Islet precursor cell (in vitro differentiated cells): ENCODE measurements around the gene LRRC4C.
"Not testable (repeated sequence)": the region's sequence is repeated elsewhere in the genome, so short reads cannot be mapped to it uniquely, and the experiment has no call there.

Experiments used
- DNase-seq: peaks from one replicate; pipeline ENCODE4 v3.0.0-alpha.2; 2018

Gene LRRC4C

DNA sequence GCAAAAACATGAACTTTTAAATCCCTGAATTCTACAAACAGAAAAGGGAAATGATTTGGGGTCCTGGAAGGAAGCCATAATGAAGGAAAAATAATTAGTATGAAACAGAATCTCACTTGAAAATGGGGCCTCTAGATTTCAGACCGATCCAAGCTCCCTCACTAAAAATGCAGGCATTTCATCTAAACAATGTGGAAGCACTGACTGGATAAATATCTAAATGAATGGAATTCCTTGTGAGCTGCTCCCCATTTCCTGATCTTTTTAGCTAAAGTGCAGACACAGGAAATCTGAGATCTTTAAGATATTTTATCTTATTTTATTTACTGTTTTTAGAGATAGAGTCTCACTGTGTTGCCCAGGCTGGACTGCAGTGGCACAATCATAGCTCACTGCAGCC, 1255.8 kb downstream of the LRRC4C start:
- no peak for DNase-seq

DNA sequence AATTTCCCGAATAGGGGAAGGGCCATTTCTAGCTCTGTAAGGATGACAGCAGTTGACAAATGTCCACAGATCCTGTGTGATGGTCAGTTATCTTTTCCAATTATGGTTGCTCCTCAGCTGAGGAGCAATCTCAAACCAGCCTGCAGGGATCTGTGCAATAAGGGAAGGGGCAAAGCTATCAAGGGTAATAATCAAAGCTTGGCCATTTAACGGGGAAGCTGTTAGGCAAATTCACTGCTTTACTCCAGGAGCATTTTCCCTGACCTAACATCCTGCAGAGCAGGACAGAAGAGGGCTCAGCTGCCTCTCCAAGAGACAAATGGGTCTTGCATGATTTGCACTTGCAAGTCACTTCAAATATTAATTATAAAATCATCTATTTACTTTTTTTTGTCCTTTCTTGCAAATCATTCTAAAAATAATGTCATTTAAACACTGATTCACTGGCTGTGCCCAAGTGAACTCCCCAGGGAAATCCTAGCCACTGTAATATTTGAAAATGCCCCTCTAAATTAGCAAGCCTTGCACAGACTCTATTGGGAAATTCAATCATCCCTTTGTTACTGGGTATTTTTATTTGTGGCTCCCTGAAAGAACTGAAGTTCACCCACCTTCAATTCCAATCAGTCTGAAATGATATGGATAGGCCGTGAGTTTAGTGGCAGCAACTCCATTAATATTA, 1256.7 kb downstream of the LRRC4C start:
- no peak for DNase-seq

DNA sequence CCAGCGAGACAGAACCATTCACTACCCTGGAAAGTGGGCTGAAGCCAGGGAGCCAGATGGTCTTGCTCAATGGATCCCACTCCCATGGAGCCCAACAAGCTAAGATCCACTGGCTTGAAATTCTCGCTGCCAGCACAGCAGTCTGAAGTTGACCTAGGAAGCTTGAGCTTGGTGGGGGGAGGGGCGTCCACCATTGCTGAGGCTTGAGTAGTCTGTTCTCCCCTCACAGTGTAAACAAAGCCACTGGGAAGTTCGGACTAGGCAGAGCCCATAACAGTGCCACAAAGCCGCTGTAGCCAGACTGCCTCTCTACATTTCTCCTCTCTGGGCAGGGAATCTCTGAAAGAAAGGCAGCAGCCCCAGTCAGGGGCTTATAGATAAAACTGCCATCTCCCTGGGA, 1266.9 kb downstream of the LRRC4C start:
- not testable (repeated sequence) for DNase-seq

DNA sequence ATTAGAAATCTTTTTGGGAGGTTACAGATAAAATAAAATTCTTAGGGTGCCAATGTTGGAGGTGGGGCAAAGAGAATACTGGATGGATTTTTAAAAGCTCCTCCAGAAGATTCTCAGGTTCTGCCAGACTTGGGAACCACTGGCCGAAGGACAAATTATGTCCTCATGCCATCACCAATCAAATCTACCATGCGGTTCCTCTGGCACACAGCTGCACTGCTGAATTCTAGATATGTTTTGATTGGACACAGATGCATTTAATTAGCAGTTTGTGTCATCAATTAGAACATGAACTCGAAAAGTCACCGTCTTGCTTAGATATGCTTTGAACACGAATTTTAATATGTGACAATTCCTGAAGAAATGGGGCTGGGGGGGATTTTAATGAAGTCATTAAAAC, 1269.2 kb downstream of the LRRC4C start:
- DNase-seq = no peak

GRCh38 chr11:40188848-40189247, 1270.6 kb downstream of the LRRC4C start:
- no peak for DNase-seq

GRCh38 chr11:40187295-40187694, 1272.2 kb downstream of the LRRC4C start:
- DNase-seq = no peak

DNA sequence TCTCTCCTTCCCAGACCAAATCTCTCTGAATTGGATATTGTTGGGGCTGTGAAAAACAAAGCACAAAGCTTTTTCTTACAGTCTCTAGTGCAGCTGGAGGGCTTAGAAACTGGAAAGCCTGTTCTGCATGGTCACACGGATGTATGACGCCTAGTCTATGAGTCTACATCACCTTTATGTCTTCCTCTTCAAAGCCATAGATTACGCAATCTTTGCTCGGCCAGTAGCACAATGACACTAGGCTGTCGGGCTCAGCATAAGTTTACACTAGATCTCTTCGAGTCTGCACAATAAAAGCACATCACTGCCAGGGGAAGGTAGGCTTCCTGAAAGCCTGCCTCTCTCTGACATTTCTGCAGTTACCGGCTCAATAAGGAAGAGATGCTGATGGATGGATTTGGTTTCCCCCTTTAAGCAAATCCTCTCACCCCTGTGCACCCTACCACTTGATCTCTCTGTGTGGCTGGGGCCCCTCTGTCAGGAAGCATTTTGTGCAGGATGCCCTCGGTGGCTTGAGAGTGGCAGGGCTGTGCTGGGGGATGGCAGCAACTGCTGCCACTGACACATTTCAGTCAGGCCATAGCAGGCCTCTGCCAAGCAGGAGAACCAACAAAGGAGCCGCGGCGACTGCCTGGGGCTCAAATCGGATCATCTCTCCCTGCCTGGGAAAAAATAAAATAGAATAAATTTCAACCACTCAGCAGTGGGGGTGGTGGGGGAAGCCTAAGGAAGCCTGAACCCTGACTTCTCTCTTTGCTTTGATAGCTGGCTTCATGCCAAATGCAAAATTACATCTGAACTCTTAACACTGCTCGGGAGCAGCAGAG, 1272.8 kb downstream of the LRRC4C start:
- no peak for DNase-seq

DNA sequence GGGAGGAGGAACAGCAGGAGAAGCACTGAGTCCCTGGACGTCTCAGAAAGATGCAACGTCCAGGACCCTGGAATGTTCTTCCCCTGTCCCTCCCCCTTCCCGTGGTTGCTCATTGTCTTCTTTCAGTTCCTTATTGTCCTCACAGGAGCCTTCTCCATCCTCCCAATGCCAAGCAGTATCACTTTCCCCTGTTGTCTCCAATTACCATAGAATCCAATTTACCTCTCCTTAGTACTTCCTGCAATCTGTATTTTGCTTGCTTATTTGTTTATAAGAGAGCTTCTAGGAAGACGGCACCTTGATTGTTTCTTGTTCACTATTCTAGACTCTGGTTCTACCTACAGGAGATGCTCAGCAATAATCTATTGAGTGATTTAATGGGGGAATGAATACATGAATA, 1273.7 kb downstream of the LRRC4C start:
- DNase-seq = no peak

- DNase-seq = no peak
Observed at GRCh38 chr11:40183073-40184064, 1276.1 kb downstream of the LRRC4C start.

DNA sequence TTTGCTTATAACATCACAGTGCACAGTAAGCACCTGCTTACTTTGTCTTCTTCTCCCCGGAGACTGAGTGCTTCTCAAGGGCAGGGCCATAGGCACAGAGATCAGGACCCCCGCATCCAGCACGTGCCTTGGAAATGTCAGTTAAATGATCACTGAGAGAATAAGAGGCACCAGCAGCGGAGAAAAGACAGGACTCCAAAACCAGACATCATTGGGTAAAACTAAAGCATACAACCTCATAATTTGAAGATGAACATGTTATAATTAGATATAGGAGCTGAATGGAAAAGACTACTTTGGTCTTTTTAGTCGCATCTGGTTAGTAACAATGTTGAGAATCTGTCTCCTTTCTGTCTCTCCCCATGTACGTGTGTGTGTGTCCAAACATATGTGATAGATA, 1279.9 kb downstream of the LRRC4C start:
- no peak for DNase-seq

DNA sequence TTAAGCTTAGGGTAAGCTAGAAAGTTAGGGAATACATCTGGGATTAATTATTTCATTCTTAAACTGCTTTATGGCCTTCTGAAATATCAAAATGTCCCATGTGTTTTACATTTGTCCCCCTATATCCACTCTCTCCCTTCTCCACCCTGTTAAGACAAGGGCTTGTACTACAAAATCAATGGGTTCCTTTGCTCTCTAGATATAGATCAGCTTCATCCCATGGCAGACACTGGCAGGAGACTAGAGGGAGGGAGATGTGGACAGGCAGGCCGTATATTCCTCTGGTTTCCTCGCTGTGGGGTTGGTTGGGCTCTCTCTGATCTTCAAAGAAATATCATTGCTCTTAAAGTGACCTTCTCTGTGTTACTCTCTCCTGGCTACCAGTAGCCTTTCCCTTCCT, 1281.0 kb downstream of the LRRC4C start:
- DNase-seq = no peak

GRCh38 chr11:40175980-40176379, 1283.5 kb downstream of the LRRC4C start:
- DNase-seq = no peak

DNA sequence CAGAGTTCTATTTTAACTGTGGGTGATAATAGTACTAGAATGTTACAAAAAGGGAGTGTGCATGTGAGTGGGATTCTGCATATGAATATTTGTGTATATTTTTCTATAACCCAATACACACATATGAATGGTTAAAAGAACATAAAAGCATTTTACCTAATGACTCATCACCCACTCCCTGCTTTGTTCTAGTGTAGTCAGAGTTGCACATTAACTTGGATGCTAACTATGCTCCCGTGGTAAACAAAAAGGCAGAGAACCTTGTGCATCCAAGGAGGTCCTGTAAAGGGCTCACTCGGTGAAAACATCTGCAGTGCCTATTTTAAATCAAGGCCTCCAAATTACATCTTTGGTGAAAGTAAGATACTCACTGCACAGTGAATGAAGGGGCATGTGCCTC, 1289.4 kb downstream of the LRRC4C start:
- DNase-seq = no peak

DNA sequence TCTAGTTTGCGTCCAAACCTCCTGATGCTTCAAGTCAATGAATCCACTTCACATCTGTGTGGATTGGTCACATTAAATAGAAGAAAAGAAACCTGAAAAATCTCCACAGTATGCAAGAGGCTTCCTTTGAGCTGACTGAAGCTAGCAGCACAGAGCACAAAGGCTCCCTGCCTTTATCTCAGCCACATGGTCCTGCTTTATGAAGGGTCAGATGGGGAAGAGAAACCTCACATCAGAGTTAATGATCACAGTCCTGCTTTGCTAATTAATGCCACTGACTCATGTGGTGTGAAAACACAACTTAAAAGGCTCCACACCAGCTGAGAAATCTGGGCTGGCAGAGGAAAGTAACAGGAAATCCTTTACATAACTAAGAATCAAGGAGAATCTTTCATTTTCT, 1291.0 kb downstream of the LRRC4C start:
- DNase-seq = no peak

GRCh38 chr11:40167805-40168204, 1291.6 kb downstream of the LRRC4C start:
- not testable (repeated sequence) for DNase-seq

GRCh38 chr11:40166892-40167291, 1292.6 kb downstream of the LRRC4C start:
- DNase-seq = no peak

- no peak for DNase-seq
Observed at GRCh38 chr11:40162901-40163883, 1296.3 kb downstream of the LRRC4C start.

- DNase-seq = no peak
Observed at GRCh38 chr11:40161854-40162410, 1297.5 kb downstream of the LRRC4C start.

- no peak for DNase-seq
Observed at GRCh38 chr11:40160418-40160817, 1299.0 kb downstream of the LRRC4C start.

- DNase-seq = no peak
Observed at GRCh38 chr11:40149721-40150120, 1309.7 kb downstream of the LRRC4C start.

DNA sequence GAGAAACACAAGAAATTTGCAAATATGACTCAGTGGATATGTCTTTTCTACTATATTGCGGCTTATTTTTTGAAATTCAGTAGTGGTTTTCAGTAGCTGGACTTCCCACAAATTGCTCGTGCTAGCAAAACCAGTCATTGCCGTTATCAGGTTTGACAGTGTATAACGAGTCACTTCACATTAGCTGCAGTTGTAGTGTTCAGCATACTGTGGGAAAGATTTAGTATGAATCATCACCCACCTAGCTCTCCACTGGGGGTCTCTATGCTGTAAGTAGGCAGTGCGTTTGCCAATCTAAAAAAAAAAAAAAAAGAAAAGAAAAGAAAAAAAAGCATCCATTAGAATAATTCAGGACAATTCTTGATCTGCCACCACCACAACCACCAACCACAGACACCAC, 1318.9 kb downstream of the LRRC4C start:
- DNase-seq = no peak

DNA sequence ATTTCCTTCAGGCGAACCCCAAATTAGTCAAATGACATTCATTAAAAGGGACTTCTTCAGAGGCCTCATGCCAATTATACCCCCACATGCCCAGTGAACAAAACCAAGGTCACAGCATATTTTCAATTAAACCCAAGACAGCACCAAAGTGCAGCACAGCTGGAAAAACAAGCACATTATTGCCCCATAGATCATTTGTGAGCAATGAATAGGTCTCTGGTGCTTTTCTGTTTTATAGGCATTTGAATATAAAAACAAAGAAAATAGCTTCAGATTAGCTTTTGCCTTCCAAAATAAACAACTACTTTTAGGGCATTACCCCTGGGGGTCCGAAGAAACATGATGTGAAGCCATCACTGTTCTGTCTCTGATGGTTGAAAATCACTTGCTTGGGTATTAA, 1319.9 kb downstream of the LRRC4C start:
- no peak for DNase-seq
